HepG2 (cell line): Measurements from ENCODE around the gene SLC36A3. TPM values are rescaled to one million over a fixed set of nuclear protein-coding genes. Genes with fewer than 3 reads are reported as not detected.

ENCODE experiments used
- ATAC-seq: fragments of 200-7000 bp; cut with Tn5 transposase; 3 replicates; pipeline ENCODE4 v1.9.1; 2020; ENCODE audit warnings: mild to moderate bottlenecking, moderate library complexity
- BruUV-seq: library from RNA; stranded (reverse); fragments of 400-500 nt; replicated peaks from 2 replicates; lab custom pipeline; 2021; lab: Mats Ljungman, UMichigan
- CTCF ChIA-PET: fragments of 300-600 bp; formaldehyde crosslinking; extraction: SDS; loops from one replicate; lab custom pipeline; 2021; ENCODE audit warnings: low total read pairs, inconsistent platforms, low intra/inter-chr PET ratio; lab: Yijun Ruan, JAX
- POLR2A ChIA-PET: fragments of 350-600 bp; sonication (Branson Sonifier 250); formaldehyde crosslinking; loops from one replicate; lab custom pipeline; 2020; ENCODE audit warnings: antibody characterized with exemption, inconsistent platforms; lab: Yijun Ruan, JAX
- DNase-seq: peaks from one replicate; pipeline ENCODE4 v3.0.0-alpha.2; 2015; ENCODE audit warnings: low spot score
- FAIRE-seq: peaks from 3 replicates; lab custom pipeline; 2011; peaks lifted over from hg19 to GRCh38; lab: Jason Lieb, UNC
- H2AFZ ChIP-seq: one replicate; pipeline ENCODE4 v1.6.1; 2011; ENCODE audit warnings: low read length, inconsistent platforms
- H3K27ac ChIP-seq: fragments of 300-600 bp; 3 replicates; pipeline ENCODE4 v1.8.0; 2011; ENCODE audit warnings: mixed run types, mild to moderate bottlenecking, mixed read lengths, low read length, inconsistent platforms; ENCODE audit not compliant: insufficient read depth; ENCODE audit errors: extremely low read length
- H3K27me3 ChIP-seq, 2 experiments: fragments of 200-600 bp in 1 of 2; 2 replicates in 1 of 2; 3 replicates in 1 of 2; pipeline versions ENCODE4 v1.6.0 to v1.8.0; 2011; ENCODE audit warnings: low read length in 2 of 2, mild to moderate bottlenecking in 2 of 2, moderate library complexity in 2 of 2, inconsistent platforms in 1 of 2; ENCODE audit not compliant: insufficient read depth in 2 of 2, control insufficient read depth in 1 of 2
- H3K36me3 ChIP-seq, 2 experiments: fragments of 200-600 bp in 1 of 2; replicated peaks in 1 of 2; 2 replicates in 1 of 2; 3 replicates in 1 of 2; pipeline versions ENCODE4 v1.5.1 to v1.8.0; 2011; ENCODE audit warnings: low read length in 2 of 2, inconsistent platforms in 1 of 2; ENCODE audit not compliant: insufficient read depth in 2 of 2, control insufficient read depth in 1 of 2
- H3K4me1 ChIP-seq: 2 replicates; pipeline ENCODE4 v1.5.1; 2012; ENCODE audit warnings: low read length, inconsistent platforms; ENCODE audit not compliant: insufficient read depth
- H3K4me2 ChIP-seq: 2 replicates; pipeline ENCODE4 v1.6.0; 2011; ENCODE audit warnings: low read depth, low read length, inconsistent platforms
- H3K4me3 ChIP-seq, 3 experiments: fragments of 200-600 bp in 1 of 3; sonication (generic), shearing (Covaris generic) in 1 of 3; replicated peaks in 1 of 3; 2 replicates each; pipeline ENCODE4 v1.5.1; 2011 to 2016; ENCODE audit warnings: low read length in 3 of 3, inconsistent platforms in 2 of 3, low read depth in 2 of 3, mild to moderate bottlenecking in 2 of 3, control low read depth in 1 of 3, mixed read lengths in 1 of 3; ENCODE audit not compliant: insufficient read depth in 1 of 3
- H3K79me2 ChIP-seq: one replicate; pipeline ENCODE4 v1.6.1; 2011; ENCODE audit warnings: low read length, inconsistent platforms; ENCODE audit not compliant: insufficient read depth
- H3K9ac ChIP-seq: 2 replicates; pipeline ENCODE4 v1.6.0; 2011; ENCODE audit warnings: mild to moderate bottlenecking, low read depth, low read length, inconsistent platforms; ENCODE audit not compliant: insufficient read depth
- H3K9me3 ChIP-seq: 2 replicates; pipeline ENCODE4 v1.5.1; 2012; ENCODE audit warnings: mild to moderate bottlenecking, low read length
- H4K20me1 ChIP-seq: 2 replicates; pipeline ENCODE4 v1.6.0; 2011; ENCODE audit warnings: inconsistent platforms, mild to moderate bottlenecking, low read length, moderate library complexity; ENCODE audit not compliant: insufficient read depth
- CHCHD3 ChIP-seq: sonication (generic); formaldehyde crosslinking; IDR thresholded peaks from 2 replicates; pipeline ENCODE4 v1.8.0; 2022; ENCODE audit warnings: mild to moderate bottlenecking, missing genetic modification reagents, moderate library complexity
- GMEB2 ChIP-seq: IDR thresholded peaks from 2 replicates; pipeline ENCODE4 v1.6.1; 2016; ENCODE audit warnings: missing biosample characterization, missing genetic modification reagents, low read depth
- GPBP1L1 ChIP-seq: sonication (generic); formaldehyde crosslinking; IDR thresholded peaks from 2 replicates; pipeline ENCODE4 v1.5.0; 2020; ENCODE audit warnings: mild to moderate bottlenecking, missing genetic modification reagents
- HNF1A ChIP-seq, 2 experiments: sonication (generic) in 1 of 2; formaldehyde crosslinking in 1 of 2; IDR thresholded peaks; 2 replicates each; pipeline versions ENCODE4 v1.4.0 to v1.6.1; 2016 to 2020; ENCODE audit warnings: borderline replicate concordance in 1 of 2, low read depth in 1 of 2, mild to moderate bottlenecking in 1 of 2, missing genetic modification reagents in 1 of 2
- NFE2L2 ChIP-seq: fragments of 150-350 bp; IDR thresholded peaks from 2 replicates; pipeline ENCODE4 v1.6.1; 2014; ENCODE audit warnings: low read length
- PAX8 ChIP-seq: sonication (generic); formaldehyde crosslinking; IDR thresholded peaks from 2 replicates; pipeline ENCODE4 v1.8.0; 2022; ENCODE audit warnings: mild to moderate bottlenecking, missing genetic modification reagents, borderline replicate concordance
- PHF5A ChIP-seq: IDR thresholded peaks from one replicate; pipeline ENCODE4 v1.6.1; 2018; ENCODE audit warnings: low read depth, missing genetic modification reagents; ENCODE audit not compliant: unreplicated experiment
- RBM22 ChIP-seq: fragments of 200-400 bp; formaldehyde crosslinking; optimal IDR thresholded peaks from 2 replicates; pipeline ENCODE3; 2017; ENCODE audit warnings: mild to moderate bottlenecking, low read length, moderate library complexity
- RORA ChIP-seq: sonication (generic); formaldehyde crosslinking; IDR thresholded peaks from 2 replicates; pipeline ENCODE4 v1.5.0; 2020; ENCODE audit warnings: mild to moderate bottlenecking, missing genetic modification reagents, moderate library complexity
- SOX6 ChIP-seq, 2 experiments: fragments of 450-650 bp in 1 of 2; sonication (generic) in 1 of 2; formaldehyde crosslinking in 1 of 2; IDR thresholded peaks; 2 replicates each; pipeline versions ENCODE4 v1.4.0 to v1.6.1; 2017 to 2020; ENCODE audit warnings: antibody characterized with exemption in 1 of 2, mild to moderate bottlenecking in 1 of 2, missing genetic modification reagents in 1 of 2
- ZMYM3 ChIP-seq: sonication (generic); formaldehyde crosslinking; IDR thresholded peaks from 2 replicates; pipeline ENCODE4 v1.5.1; 2020; ENCODE audit warnings: mild to moderate bottlenecking, missing genetic modification reagents
- ZNF432 ChIP-seq: sonication (generic); formaldehyde crosslinking; IDR thresholded peaks from 2 replicates; pipeline ENCODE4 v1.5.0; 2020; ENCODE audit warnings: missing genetic modification reagents, mild to moderate bottlenecking, borderline replicate concordance
- ZNF501 ChIP-seq: sonication (generic); formaldehyde crosslinking; IDR thresholded peaks from 2 replicates; pipeline ENCODE4 v1.5.1; 2020; ENCODE audit warnings: mild to moderate bottlenecking, moderate library complexity, missing genetic modification reagents
- ZNF572 ChIP-seq: sonication (generic); formaldehyde crosslinking; IDR thresholded peaks from 2 replicates; pipeline ENCODE4 v1.5.1; 2020; ENCODE audit warnings: mild to moderate bottlenecking, missing genetic modification reagents
- ZNF713 ChIP-seq: sonication (generic); formaldehyde crosslinking; IDR thresholded peaks from 2 replicates; pipeline ENCODE4 v1.4.0; 2020; ENCODE audit warnings: mild to moderate bottlenecking, missing genetic modification reagents
- whole genome bisulfite sequencing: methylation state at CpG from one replicate; pipeline ENCODE4 v1.1.6; 2017; ENCODE audit warnings: low lambda C conversion rate; 5-methylcytosine and 5-hydroxymethylcytosine counted together
- in situ Hi-C: cut with HindIII; loops from 2 replicates; pipeline ENCODE4 v1.10.0; 2017; ENCODE audit warnings: low pct_unique_long_range_greater_than_20kb; ENCODE audit not compliant: extremely low pct_ligation_motif_present
- intact Hi-C: fragments of 100-400 bp; cut with micrococcal nuclease; formaldehyde crosslinking; loops from one replicate; pipeline ENCODE4 v1.10.0; 2022; ENCODE audit not compliant: unreplicated experiment
- polyA plus RNA-seq, 8 experiments: library from polyadenylated mRNA; depleted of rRNA in 3 of 8; stranded (reverse) in 7 of 8; unstranded in 1 of 8; fragments of >200 nt; fragmentation: Illumina TruSeq in 4 of 8; extraction: Trizol in 4 of 8; gene quantifications; 2 replicates each; pipeline versions ENCODE4 v1.2.1 to v1.2.3, GENCODE V29; 2011 to 2016; ENCODE audit warnings: low read depth in 4 of 8, missing spikeins in 1 of 8, mixed read lengths in 1 of 8; ENCODE audit not compliant: insufficient read depth in 1 of 8
- total RNA-seq, 5 experiments: library from RNA; depleted of rRNA; stranded (reverse); fragments of >200 nt; fragmentation: Illumina TruSeq; extraction: Trizol; gene quantifications; 2 replicates each; pipeline ENCODE4 v1.2.3, GENCODE V29; 2016; ENCODE audit warnings: low read depth in 1 of 5
- TF ChIP-seq, protein P1 (sequence below): fragments of 450-650 bp; IDR thresholded peaks from 2 replicates; pipeline ENCODE4 v1.6.1; 2017

The SLC36A3 gene
- total and polyA plus RNA-seq, 2 of the 13 experiments (the other 11 are each of a cell fraction or from before 2014, with no cell fraction given) = not detected

GRCh38 chr5:151264113-151264512 lies 39.5 kb downstream of the SLC36A3 start:
- FAIRE-seq (no peak), DNase-seq (no peak), ATAC-seq (peak; percentile 39; the same call in 1 of the 3 replicates)
- intact Hi-C loops (no loop called here), in situ Hi-C loops (no loop called here)
- Histone ChIP-seq H3K9ac (no peak overlapping the region), H3K79me2 (no peaks in the 10 kb centered on the region), H3K9me3 (no peaks in the 10 kb centered on the region), H3K36me3 (peaks cover 9 to 24% of the 10 kb centered on the region in 2 experiments; a peak in 4 of 5 replicates), H2AFZ (no peak overlapping the region), H3K4me1 (no peaks in the 10 kb centered on the region), H3K4me2 (no peak overlapping the region), H4K20me1 (no peaks in the 10 kb centered on the region), H3K27me3 (no peaks in the 10 kb centered on the region), H3K27ac (no peak overlapping the region), H3K4me3 (no peak overlapping the region)
- TF ChIP-seq CHCHD3 (no peak), RBM22 (no peak), RORA (CRISPR knock-in tag) (no peak), PHF5A (no peak), ZMYM3 (no peak), GPBP1L1 (CRISPR knock-in tag) (no peak), NFE2L2 (no peak), ZNF432 (CRISPR knock-in tag) (no peak), ZNF572 (no peak), SOX6 (IDR thresholded peaks at IDR 0.05) (no peak), SOX6 (CRISPR knock-in tag; IDR thresholded peaks at IDR 0.05) (no peak), GMEB2 (no peak), PAX8 (CRISPR knock-in tag) (no peak), ZNF713 (CRISPR knock-in tag) (no peak), HNF1A (IDR thresholded peaks at IDR 0.05; ENCODE audit: low read depth) (no peak), HNF1A (CRISPR knock-in tag; IDR thresholded peaks at IDR 0.05; ENCODE audit: borderline replicate concordance) (no peak), ZNF501 (CRISPR knock-in tag) (no peak)
- TF ChIP-seq, protein P1, sequence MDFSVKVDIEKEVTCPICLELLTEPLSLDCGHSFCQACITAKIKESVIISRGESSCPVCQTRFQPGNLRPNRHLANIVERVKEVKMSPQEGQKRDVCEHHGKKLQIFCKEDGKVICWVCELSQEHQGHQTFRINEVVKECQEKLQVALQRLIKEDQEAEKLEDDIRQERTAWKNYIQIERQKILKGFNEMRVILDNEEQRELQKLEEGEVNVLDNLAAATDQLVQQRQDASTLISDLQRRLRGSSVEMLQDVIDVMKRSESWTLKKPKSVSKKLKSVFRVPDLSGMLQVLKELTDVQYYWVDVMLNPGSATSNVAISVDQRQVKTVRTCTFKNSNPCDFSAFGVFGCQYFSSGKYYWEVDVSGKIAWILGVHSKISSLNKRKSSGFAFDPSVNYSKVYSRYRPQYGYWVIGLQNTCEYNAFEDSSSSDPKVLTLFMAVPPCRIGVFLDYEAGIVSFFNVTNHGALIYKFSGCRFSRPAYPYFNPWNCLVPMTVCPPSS = no peak
- no TSS peak for BruUV-seq
- 100% methylated on average over 1 of the region's 1 CpG for WGBS
- ChIA-PET CTCF (no interaction called here), POLR2A (interaction anchor here (1.2 kb wide), 1 partner anchor 11 kb away, joined by 4 read pairs; the partner anchor contains the start of gene GM2A)
